ENCODE results near the gene RAB6B. TPM values are rescaled to one million over a fixed set of nuclear protein-coding genes. Genes with fewer than 3 reads are reported as not detected.

RAB6B gene
- total and polyA plus RNA-seq, 10 donors: 1.3 to 20.4 (median 8.5) TPM

- H3K4me3 ChIP-seq: no peak overlapping the region
- no peak for DNase-seq
- H3K27me3 ChIP-seq (replicated peaks in 1 of 7): no peaks in the 10 kb centered on the region
- WGBS, 5 donors: 87 to 98% (median 92%) methylated on average over 2 of the region's 2 CpGs
- H3K9me3 ChIP-seq: no peaks in the 10 kb centered on the region
- H3K36me3 ChIP-seq: peaks cover 0 to 98% (median 73%) of the 10 kb centered on the region in 6 donors
- H3K27ac ChIP-seq: no peak overlapping the region
- H3K4me1 ChIP-seq: peaks cover 0 to 10% (median 0%) of the 10 kb centered on the region in 6 donors
- TF ChIP-seq POLR2A (IDR thresholded peaks at IDR 0.05) (no peak), POLR2AphosphoS5 (IDR thresholded peaks at IDR 0.05) (no peak)
- TF ChIP-seq, protein P1, sequence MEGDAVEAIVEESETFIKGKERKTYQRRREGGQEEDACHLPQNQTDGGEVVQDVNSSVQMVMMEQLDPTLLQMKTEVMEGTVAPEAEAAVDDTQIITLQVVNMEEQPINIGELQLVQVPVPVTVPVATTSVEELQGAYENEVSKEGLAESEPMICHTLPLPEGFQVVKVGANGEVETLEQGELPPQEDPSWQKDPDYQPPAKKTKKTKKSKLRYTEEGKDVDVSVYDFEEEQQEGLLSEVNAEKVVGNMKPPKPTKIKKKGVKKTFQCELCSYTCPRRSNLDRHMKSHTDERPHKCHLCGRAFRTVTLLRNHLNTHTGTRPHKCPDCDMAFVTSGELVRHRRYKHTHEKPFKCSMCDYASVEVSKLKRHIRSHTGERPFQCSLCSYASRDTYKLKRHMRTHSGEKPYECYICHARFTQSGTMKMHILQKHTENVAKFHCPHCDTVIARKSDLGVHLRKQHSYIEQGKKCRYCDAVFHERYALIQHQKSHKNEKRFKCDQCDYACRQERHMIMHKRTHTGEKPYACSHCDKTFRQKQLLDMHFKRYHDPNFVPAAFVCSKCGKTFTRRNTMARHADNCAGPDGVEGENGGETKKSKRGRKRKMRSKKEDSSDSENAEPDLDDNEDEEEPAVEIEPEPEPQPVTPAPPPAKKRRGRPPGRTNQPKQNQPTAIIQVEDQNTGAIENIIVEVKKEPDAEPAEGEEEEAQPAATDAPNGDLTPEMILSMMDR (IDR thresholded peaks at IDR 0.05 in 8 of 11, conservative IDR thresholded peaks at IDR 0.05 in 3 of 11): no peak
- intact Hi-C loops (cut with DNase I; ENCODE audit: low total_unique reads): loop anchor here (5.0 to 10.0 kb wide), 2 partner anchors 112 to 389 kb away; no protein-coding TSS in a partner anchor
Measured at GRCh38 chr3:133815386-133815785, 80.3 kb downstream of the RAB6B start.

GRCh38 chr3:133812872-133813271 is 82.8 kb downstream of the RAB6B start:
- Histone ChIP-seq H3K4me3 (no peak overlapping the region), H3K9me3 (no peaks in the 10 kb centered on the region), H3K4me1 (peaks cover 0 to 9% (median 0%) of the 10 kb centered on the region in 6 donors), H3K27ac (no peak overlapping the region), H3K27me3 (replicated peaks in 1 of 7) (no peaks in the 10 kb centered on the region), H3K36me3 (peaks cover 0 to 100% (median 74%) of the 10 kb centered on the region in 6 donors)
- WGBS, 5 donors: 81 to 96% (median 93%) methylated on average over 1 of the region's 1 CpG
- no peak for DNase-seq
- no peak for TF ChIP-seq POLR2A (IDR thresholded peaks at IDR 0.05)
- TF ChIP-seq, protein P1 (IDR thresholded peaks at IDR 0.05 in 8 of 11, conservative IDR thresholded peaks at IDR 0.05 in 3 of 11): no peak
- no peak for TF ChIP-seq POLR2AphosphoS5 (IDR thresholded peaks at IDR 0.05)
- intact Hi-C loops (cut with DNase I; ENCODE audit: low total_unique reads): loop anchor here (10.0 kb wide), 1 partner anchor 392 kb away; no protein-coding TSS in a partner anchor

GRCh38 chr3:133805702-133806475 is 89.8 kb downstream of the RAB6B start, which contains the start of gene SRPRB:
TSS of gene SRPRB (plus strand) at chr3:133805815. CDS start at chr3:133805849, 34 bp downstream.
- WGBS, 5 donors: 0 to 1% (median 1%) methylated on average over 17 to 53 of the region's 53 CpGs
- Histone ChIP-seq H3K27me3 (replicated peaks in 1 of 7) (no peaks in the 10 kb centered on the region), H3K9me3 (no peaks in the 10 kb centered on the region), H3K36me3 (peaks cover 0 to 33% (median 20%) of the 10 kb centered on the region in 6 donors), H3K4me3 (peak within 1 kb of the TSS; percentile 81 to 99 (median 94)), H3K4me1 (peaks cover 9 to 37% (median 16%) of the 10 kb centered on the region in 6 donors), H3K27ac (peak within 1 kb of the TSS; percentile 23 to 87 (median 84))
- intact Hi-C loops (cut with DNase I; ENCODE audit: low total_unique reads): loop anchor here (10.0 kb wide), 1 partner anchor 141 kb away; the partner anchor contains the start of gene TOPBP1
- DNase-seq: peak; percentile 99
- TF ChIP-seq, protein P1 (IDR thresholded peaks at IDR 0.05 in 8 of 11, conservative IDR thresholded peaks at IDR 0.05 in 3 of 11): peak in 1 of 11 experiments; percentile 24
- TF ChIP-seq POLR2AphosphoS5 (IDR thresholded peaks at IDR 0.05) (peak; percentile 93 to 97 (median 96)), POLR2A (IDR thresholded peaks at IDR 0.05) (peak in 1 of 3 donors; percentile 27)

DNA sequence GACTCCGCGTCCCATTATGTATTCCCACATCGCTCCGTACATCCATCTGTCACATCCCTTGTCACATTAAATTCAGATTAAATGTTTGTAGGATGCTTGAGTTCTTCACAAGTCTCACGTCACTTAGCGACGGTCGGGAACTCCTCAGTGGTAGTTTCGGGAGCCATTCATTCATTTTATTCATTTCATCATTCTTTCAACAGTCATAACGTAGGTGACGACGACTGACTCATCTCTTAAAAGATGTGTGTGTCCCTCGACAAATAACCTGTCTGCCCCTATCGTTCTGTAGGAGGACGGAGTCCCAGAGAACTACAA is 90.3 kb downstream of the RAB6B start:
- intact Hi-C loops (cut with DNase I; ENCODE audit: low total_unique reads): loop anchor here (10.0 kb wide), 1 partner anchor 141 kb away; the partner anchor contains the start of gene TOPBP1
- Histone ChIP-seq H3K27me3 (replicated peaks in 1 of 7) (no peaks in the 10 kb centered on the region), H3K4me3 (peak overlapping the region; percentile 81 to 99 (median 94)), H3K4me1 (peaks cover 9 to 37% (median 16%) of the 10 kb centered on the region in 6 donors), H3K9me3 (no peaks in the 10 kb centered on the region), H3K36me3 (peaks cover 0 to 28% (median 16%) of the 10 kb centered on the region in 6 donors), H3K27ac (peak overlapping the region in 5 of 8 donors; percentile 83 to 87 (median 86))
- WGBS, 5 donors: 12 to 21% (median 15%) methylated on average over 15 of the region's 15 CpGs
- TF ChIP-seq POLR2A (IDR thresholded peaks at IDR 0.05) (no peak), POLR2AphosphoS5 (IDR thresholded peaks at IDR 0.05) (no peak)
- TF ChIP-seq, protein P1 (IDR thresholded peaks at IDR 0.05 in 8 of 11, conservative IDR thresholded peaks at IDR 0.05 in 3 of 11): no peak
- DNase-seq: no peak
